Breast epithelium (tissue), 3 donors: ENCODE results near the gene GBA2.

Experiments used
- POLR2A ChIP-seq: fragments of 450-650 bp; IDR thresholded peaks from one replicate; pipeline ENCODE4 v1.6.1; 2016; ENCODE audit warnings: antibody characterized with exemption, mild to moderate bottlenecking, moderate library complexity
- TF ChIP-seq, protein P1 (sequence below), 3 donors: fragments of 450-650 bp; IDR thresholded peaks; one replicate each; pipeline ENCODE4 v1.5.1; 2016 to 2017; ENCODE audit warnings: antibody characterized with exemption in 3 of 3, mild to moderate bottlenecking in 3 of 3, moderate library complexity in 3 of 3

GRCh38 chr9:35711501-35712428 is 37.3 kb downstream of the GBA2 start:
- TF ChIP-seq POLR2A, result no peak
- TF ChIP-seq, protein P1, sequence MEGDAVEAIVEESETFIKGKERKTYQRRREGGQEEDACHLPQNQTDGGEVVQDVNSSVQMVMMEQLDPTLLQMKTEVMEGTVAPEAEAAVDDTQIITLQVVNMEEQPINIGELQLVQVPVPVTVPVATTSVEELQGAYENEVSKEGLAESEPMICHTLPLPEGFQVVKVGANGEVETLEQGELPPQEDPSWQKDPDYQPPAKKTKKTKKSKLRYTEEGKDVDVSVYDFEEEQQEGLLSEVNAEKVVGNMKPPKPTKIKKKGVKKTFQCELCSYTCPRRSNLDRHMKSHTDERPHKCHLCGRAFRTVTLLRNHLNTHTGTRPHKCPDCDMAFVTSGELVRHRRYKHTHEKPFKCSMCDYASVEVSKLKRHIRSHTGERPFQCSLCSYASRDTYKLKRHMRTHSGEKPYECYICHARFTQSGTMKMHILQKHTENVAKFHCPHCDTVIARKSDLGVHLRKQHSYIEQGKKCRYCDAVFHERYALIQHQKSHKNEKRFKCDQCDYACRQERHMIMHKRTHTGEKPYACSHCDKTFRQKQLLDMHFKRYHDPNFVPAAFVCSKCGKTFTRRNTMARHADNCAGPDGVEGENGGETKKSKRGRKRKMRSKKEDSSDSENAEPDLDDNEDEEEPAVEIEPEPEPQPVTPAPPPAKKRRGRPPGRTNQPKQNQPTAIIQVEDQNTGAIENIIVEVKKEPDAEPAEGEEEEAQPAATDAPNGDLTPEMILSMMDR (IDR thresholded peaks at IDR 0.05), result no peak
